HG03097 (cell line): ENCODE results near the gene C4BPA.

ENCODE experiments used
- ATAC-seq: cut with Tn5 transposase; IDR thresholded peaks from one replicate; pipeline ENCODE4 v1.9.1; 2021; ENCODE audit not compliant: unreplicated experiment, low FRiP score

Gene C4BPA

DNA sequence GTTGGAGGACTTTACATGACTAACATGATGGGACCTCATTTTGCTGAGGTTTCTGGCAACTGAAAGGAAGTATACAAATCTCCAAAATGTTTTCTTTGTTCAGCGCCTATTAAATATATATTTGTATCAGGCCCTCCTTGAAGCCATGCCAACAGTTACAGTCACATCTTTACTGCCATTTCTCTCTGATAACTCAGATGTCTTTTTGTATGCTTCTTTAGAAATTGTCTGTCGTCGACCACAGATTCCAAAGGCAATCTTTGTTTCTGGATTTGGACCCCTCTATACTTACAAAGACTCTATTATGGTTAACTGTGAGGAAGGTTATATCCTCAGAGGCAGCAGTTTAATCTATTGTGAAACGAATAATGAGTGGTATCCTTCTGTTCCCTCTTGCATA, 69.4 kb downstream of the C4BPA start:
- no peak for ATAC-seq

DNA sequence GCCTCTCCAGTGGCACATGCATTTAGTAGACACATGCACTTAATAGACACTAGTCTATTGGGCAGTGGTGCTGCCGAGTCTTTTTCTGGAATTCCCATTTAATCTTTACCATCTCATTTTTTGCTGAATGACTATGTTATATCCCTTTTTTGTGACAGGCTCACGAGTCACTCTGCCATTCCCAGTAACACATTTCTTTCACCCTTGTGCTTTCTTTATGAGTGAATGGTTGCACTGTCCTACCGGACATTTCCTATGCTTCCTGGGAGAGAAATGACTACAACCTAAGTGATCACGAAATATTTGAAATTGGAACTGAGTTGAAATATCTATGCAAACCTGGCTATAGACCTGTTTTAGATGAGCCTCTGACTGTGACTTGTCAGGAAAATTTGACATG, 70.9 kb downstream of the C4BPA start:
- no peak for ATAC-seq

GRCh38 chr1:207179036-207179435, 75.0 kb downstream of the C4BPA start:
- ATAC-seq: no peak

GRCh38 chr1:207181847-207182246, 77.8 kb downstream of the C4BPA start:
- ATAC-seq: no peak

DNA sequence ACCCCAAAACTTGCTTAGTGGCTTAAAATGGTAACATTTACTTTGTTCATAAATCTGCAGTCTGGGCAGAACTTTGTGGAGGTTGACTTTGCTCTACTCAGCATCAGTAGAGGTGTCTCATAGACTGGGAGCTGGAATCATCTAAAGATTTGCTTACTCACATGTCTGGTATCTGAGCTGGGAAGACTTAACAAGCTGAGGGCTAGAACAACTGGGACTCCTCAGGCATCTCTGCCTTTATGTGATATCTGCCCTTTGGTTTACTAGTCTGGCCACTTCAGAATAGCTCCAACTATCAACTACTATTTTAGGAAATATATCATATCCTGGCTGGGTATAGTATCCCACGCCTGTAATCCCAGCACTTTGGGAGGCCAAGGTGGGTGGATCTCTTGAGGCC, 82.5 kb downstream of the C4BPA start:
- ATAC-seq: no peak

DNA sequence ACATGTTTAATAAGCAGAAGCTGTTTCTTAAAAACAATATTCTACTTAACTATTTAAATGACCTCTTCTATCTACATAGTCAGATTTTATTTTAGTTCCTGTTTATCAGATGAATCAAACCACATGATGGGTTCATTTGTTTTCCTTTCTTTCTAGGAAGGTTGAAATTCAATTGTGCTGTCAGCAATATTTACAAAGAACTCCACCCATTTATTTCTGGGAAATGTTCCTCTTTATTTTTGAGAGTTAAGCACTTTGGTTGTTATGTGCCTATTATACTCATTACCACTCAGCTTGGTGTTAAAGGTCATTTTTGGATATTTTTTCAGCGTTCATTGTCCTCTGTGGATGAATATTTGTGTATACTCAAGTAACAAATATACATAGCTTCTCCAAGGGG, 84.9 kb downstream of the C4BPA start:
- no peak for ATAC-seq

DNA sequence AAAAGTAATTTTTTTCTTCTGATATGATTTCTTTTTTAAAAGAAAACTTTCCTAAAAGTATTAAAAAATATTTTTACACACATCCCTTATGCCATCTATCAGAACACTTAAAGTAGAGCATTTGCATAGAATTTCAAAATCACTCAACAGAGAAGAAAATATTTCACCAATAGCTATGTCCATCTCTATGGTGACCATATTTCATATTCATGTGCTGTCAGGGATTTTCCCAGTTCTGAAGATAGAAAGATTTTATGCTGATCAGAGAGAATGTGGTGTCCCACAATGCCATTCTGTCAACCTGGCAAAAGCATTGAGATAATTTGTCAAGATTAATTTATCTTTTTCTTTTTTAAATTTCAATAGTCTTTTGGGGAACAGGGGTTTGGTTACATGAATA, 87.0 kb downstream of the C4BPA start:
- no peak for ATAC-seq

DNA sequence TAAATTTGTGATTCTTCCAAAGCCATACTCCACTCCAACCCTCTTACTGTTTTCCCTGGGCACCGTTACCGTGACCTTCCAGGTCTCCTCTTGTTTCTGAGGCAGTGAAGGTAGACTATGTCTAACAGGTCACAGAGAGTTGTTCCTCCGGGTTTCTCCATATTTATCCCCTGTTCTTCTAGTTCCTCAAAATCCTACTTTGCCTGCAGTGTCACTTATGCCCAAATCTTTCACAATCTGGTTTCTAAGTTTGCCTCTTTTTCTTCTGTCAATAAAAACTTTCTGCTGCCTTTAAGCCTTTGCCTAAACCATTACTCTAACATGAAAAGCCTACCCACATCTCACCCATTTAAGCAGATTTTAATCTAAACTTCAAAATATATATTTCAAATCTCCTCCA, 87.7 kb downstream of the C4BPA start:
- ATAC-seq: no peak

GRCh38 chr1:207194197-207194596, 90.2 kb downstream of the C4BPA start:
- ATAC-seq: no peak
